Cardiac septum (tissue), 1 donor: ENCODE data around the gene PLAAT3. TPM values are rescaled to one million over a fixed set of nuclear protein-coding genes. Genes with fewer than 3 reads are reported as not detected.

ENCODE experiments used
- DNase-seq: peaks from one replicate; pipeline ENCODE4 v3.0.0-alpha.2; 2020; ENCODE audit warnings: low spot score
- intact Hi-C: fragments of 100-400 bp; cut with DNase I; formaldehyde crosslinking; loops from one replicate; pipeline ENCODE4 v1.14.0; 2022
- total RNA-seq: library from RNA; stranded (reverse); fragmentation: NEBNext Ultra II Directional; extraction: Animal tissue kit (Norgen Biotek cat#: 25700); gene quantifications from one replicate; pipeline ENCODE4 v1.2.1, GENCODE V29; 2021
- donor health status: DM: no; HTN: no; CAD: no.

PLAAT3 gene
- total RNA-seq, 1 donor from 2014 or later = 109 TPM

DNA sequence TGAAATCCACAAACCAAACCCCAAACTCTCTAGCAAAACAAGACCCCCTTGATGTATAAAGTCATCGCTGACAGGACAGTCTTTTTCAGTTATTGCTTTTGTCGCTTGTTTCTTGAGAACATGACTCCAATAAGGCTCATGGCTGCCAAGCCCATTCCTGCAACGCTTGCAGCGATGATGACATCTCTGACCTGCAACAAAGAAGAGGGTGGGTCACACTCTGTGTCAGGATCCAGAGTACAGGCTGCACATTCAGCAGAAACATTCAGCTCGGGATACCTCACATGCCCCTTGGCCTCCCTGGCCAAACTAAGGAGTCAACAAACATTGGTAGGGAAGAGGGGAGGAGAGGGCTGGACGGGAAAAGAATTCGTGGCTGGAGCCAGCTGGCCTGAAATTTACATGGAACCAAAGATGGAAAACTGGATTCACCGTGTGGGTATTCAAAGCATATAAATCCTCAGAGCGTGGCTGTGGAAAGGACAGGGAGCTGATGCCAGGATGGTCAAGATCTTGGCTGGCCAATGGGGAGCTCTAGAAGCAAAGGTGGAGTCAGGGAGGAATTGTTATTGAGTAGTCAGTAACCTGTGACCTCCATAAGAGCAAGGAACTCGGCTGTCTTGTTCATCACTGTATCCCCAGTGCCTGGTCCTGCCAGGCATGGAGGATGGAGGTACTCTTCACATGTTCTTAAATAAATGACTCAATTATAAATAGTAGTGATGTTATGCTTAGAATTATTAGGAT lies 39.2 kb downstream of the PLAAT3 start:
- intact Hi-C loops = no loop called here
- DNase-seq = no peak

GRCh38 chr11:63573881-63574855 lies 40.1 kb downstream of the PLAAT3 start:
- intact Hi-C loops = no loop called here
- no peak for DNase-seq

GRCh38 chr11:63572026-63572688 lies 42.1 kb downstream of the PLAAT3 start:
- intact Hi-C loops = no loop called here

GRCh38 chr11:63569570-63569969 lies 44.7 kb downstream of the PLAAT3 start:
- no peak for DNase-seq
- intact Hi-C loops = loop anchor here (5.0 kb wide), 1 partner anchor 43 kb away; the partner anchor contains the start of gene PLAAT3

More at GRCh38 chr11:63572026-63572688, 42.1 kb downstream of the PLAAT3 start:
- no peak for DNase-seq

- intact Hi-C loops = loop anchor here (5.0 kb wide), 1 partner anchor 45 kb away; the partner anchor contains the start of gene PLAAT3
- no peak for DNase-seq
These were observed 47.0 kb downstream of the PLAAT3 start for GRCh38 chr11:63567044-63567840.

- no peak for DNase-seq
- intact Hi-C loops = loop anchor here (5.0 kb wide), 1 partner anchor 47 kb away; the partner anchor contains the start of gene PLAAT3
These were observed 49.4 kb downstream of the PLAAT3 start for GRCh38 chr11:63564784-63565350.

DNA sequence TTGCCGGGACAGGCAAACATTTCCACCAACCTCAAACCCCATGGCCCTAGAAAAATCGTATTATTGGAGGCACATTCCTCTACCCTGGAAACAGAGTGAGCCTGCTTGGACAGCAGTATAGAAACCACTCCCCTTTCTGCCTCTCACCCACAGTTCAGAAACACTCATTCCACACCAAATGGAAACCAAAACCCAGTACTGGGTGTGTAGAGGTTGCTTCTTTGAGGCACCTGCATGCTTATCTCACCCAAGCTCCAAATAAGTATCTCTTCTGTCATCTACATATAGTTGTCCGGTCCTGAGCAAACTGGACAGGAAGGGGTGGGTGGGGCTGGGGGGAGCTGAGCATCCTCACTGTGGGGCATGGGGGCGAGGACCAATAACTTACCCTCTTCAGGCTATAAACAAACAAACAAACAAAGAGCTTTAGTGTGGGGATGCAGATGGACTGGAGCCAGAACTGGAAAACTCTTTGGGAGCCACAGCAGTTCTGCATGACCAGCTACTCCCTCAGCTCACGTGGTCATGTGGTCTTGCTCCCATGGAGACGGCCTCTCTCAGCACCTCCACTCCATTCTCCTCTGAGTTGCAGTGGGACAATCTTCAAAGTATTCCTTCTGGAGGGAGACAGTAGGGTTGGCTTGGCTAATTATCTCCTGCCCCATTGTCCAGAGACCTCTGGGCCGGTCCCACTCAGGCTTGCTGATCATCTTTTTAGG lies 50.0 kb downstream of the PLAAT3 start:
- no peak for DNase-seq
- intact Hi-C loops = no loop called here

DNA sequence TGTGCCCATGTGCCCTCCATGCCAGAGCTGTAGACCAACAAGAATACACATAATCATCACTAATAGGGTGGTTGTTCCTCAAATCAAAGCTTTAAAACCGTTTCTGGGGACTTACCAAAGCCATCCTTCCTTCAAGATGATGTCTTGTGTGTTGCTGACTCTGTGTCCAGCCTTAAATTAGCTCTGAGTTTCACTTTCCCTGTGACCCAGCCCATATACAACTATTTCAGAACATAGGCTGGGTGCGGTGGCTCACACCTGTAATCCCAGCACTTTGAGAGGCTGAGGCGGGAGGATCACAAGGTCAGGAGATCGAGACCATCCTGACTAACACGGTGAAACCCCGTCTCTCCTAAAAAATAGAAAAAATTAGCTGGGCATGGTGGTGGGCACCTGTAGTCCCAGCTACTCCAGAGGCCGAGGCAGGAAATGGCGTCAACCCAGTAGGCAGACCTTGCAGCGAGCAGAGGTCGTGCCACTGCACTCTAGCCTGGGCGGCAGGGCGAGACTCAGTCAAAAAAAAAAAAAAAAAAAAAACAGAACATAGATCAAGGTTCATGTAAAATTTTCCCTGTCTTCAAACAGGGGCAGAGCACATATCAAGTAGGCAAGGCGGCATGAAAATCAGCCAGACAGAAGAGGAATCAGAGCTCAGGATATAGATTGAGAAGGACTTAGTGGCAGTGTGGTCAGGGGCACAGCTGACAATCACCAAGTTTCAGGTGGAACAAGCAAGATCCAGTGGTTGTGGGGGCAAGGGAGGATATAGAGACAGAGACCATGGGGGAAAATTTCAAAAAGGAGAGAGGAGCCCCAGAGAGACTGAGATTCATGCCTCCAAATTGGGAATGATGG lies 50.8 kb downstream of the PLAAT3 start, which contains the start of gene PLAAT2:
Gene PLAAT2 (minus strand): TSS at position 179 of the 855 bp plus-strand sequence. CDS start 55 bp downstream, at position 124.
- DNase-seq = no peak
- intact Hi-C loops = no loop called here

DNA sequence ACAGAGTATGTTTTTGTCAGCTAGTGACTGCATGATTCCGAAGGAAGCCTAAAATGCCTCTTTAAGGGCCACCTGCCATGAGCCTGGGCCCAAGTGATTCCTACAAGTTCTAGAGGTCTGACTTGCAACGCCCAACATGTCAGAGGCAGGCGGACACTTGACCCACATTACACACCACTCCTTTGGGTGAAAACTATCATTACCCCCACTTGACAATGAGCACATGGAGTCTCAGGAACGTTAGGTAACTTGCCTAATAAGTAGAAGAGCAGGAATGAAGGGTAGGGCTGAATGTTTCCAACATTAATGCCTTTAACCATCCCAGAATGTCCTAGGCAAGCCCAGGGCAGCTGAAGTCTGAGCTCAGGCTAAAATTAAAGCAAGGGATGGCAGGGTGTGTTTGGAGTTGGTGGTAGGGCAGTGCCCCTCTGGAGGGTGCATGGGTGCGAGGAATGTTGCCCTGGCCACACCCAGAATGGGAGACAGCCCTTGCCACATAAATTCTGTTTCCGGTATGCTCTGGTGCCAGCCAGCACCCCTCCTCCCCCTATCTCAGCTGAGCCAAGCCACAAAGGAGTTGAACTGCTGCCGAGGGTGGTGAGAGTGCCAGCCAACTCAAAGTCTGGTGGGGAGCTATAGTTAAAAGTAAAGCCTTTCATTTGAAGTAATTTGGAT lies 53.6 kb downstream of the PLAAT3 start:
- no peak for DNase-seq
- intact Hi-C loops = no loop called here

DNA sequence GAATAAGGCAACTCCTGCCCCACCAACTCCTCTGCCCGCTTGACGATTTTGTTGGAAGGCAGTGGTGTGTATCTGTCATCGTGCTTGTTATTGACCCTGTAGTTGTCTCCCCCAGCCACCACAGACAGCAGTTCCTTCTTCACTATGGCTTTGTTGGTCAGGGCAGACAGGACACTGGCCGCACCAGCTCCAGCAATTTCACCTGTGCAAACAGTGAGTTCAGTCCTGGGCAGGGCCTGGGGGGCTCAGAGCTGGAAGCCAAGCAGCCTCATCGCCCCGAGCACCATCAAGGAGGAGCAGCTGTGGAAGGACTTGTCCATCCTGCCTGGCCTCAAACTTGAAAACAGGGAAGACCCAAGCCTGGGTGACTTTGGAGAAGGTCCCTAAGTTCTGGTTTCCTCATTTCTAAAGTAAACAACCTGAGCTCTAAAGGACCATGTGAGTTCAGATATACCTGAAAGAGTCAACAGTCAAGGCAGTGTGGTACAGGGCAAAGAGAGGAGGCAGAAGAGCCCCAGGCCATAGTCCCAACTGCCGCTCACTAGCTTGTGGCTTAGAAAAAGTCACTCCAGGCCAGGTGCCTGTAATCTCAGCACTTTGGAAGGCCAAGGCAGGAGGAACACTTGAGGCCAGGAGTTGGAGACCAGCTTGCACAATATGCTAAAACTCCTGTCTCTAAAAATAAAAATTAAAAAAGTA lies 55.6 kb downstream of the PLAAT3 start:
- intact Hi-C loops = no loop called here
- no peak for DNase-seq

- intact Hi-C loops = no loop called here
- no peak for DNase-seq
These were observed 56.7 kb downstream of the PLAAT3 start for GRCh38 chr11:63557570-63557969.

GRCh38 chr11:63556404-63557013 lies 57.7 kb downstream of the PLAAT3 start:
- intact Hi-C loops = no loop called here
- no peak for DNase-seq

DNA sequence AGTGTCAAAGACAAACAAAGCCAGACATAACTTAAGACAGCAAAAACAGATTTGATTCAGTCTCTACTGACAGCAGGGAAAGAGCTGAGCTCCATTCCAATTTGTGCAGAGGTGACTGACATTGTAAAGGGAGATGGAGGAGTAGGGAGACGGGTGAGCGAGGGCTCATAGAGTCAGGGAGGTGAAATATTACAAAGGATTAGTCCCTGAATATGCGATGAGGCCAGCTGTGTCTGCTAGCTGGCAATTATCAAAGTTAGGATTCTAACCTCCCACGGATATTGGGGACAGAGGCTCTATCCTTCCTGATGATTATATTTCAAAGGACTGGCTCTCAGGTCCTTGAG lies 59.4 kb downstream of the PLAAT3 start:
- intact Hi-C loops = no loop called here
- no peak for DNase-seq

GRCh38 chr11:63553759-63554158 lies 60.5 kb downstream of the PLAAT3 start:
- intact Hi-C loops = no loop called here
- no peak for DNase-seq

GRCh38 chr11:63552921-63553320 lies 61.3 kb downstream of the PLAAT3 start:
- intact Hi-C loops = no loop called here

GRCh38 chr11:63551889-63552266 lies 62.4 kb downstream of the PLAAT3 start:
- no peak for DNase-seq
- intact Hi-C loops = no loop called here

More at GRCh38 chr11:63552921-63553320, 61.3 kb downstream of the PLAAT3 start:
- no peak for DNase-seq
